ENCODE measurements around the gene RPS6KB2. TPM values are rescaled to one million over a fixed set of nuclear protein-coding genes. Genes with fewer than 3 reads are reported as not detected.
A peak's percentile ranks its signal among the peaks of the same experiment; 100 is the strongest.

RPS6KB2 gene
- total and polyA plus RNA-seq, 12 donors, result 16.3 to 46.3 (median 23.2) TPM

- no peaks in the 10 kb centered on the region for H3K36me3 ChIP-seq
- DNase-seq, result no peak
- intact Hi-C loops (cut with DNase I), result loop anchor here in 1 of 10 donors (5.0 kb wide), 1 partner anchor 60 kb away; the partner anchor contains the start of gene TMEM134
- TF ChIP-seq CTCF (IDR thresholded peaks at IDR 0.05), result no peak
- H3K4me3 ChIP-seq, result peak overlapping the region in 1 of 10 donors; percentile 2
- peaks cover 0 to 72% (median 14%) of the 10 kb centered on the region in 9 donors for H3K4me1 ChIP-seq
- peak overlapping the region in 2 of 10 donors; percentile 7 to 99 for H3K27ac ChIP-seq
- H3K9me3 ChIP-seq, result no peaks in the 10 kb centered on the region
- 68 to 69% methylated on average over 12 of the region's 12 CpGs for WGBS, 2 donors
- peaks cover 0 to 41% (median 31%) of the 10 kb centered on the region in 7 donors for H3K27me3 ChIP-seq
- no peak for ATAC-seq
Measured at GRCh38 chr11:67407688-67408163, 20.6 kb upstream of the RPS6KB2 start.

- intact Hi-C loops (cut with DNase I), result loop anchor here in 1 of 10 donors (5.0 kb wide), 1 partner anchor 59 kb away; the partner anchor contains the start of gene TMEM134
- peak overlapping the region in 1 of 10 donors; percentile 41 for H3K4me3 ChIP-seq
- 82 to 85% methylated on average over 18 of the region's 18 CpGs for WGBS, 2 donors
Measured at GRCh38 chr11:67408437-67409200, 19.7 kb upstream of the RPS6KB2 start.

GRCh38 chr11:67409261-67409666 is 19.0 kb upstream of the RPS6KB2 start:
- no peak for TF ChIP-seq CTCF (IDR thresholded peaks at IDR 0.05)
- DNase-seq (no peak), ATAC-seq (no peak)
- H3K36me3 ChIP-seq, result no peaks in the 10 kb centered on the region
- H3K4me1 ChIP-seq, result peaks cover 0 to 57% (median 0%) of the 10 kb centered on the region in 9 donors
- intact Hi-C loops (cut with DNase I), result loop anchor here in 1 of 10 donors (5.0 kb wide), 1 partner anchor 58 kb away; the partner anchor contains the start of gene TMEM134
- WGBS, 2 donors, result 70 to 79% methylated on average over 24 of the region's 24 CpGs
- H3K27me3 ChIP-seq, result peaks cover 0 to 54% (median 45%) of the 10 kb centered on the region in 7 donors
- H3K27ac ChIP-seq, result peak overlapping the region in 1 of 10 donors; percentile 99
- no peaks in the 10 kb centered on the region for H3K9me3 ChIP-seq
- peak overlapping the region in 2 of 10 donors; percentile 20 to 41 for H3K4me3 ChIP-seq

More at GRCh38 chr11:67408437-67409200, 19.7 kb upstream of the RPS6KB2 start:
- Histone ChIP-seq H3K4me1 (peaks cover 0 to 63% (median 5%) of the 10 kb centered on the region in 9 donors), H3K36me3 (no peaks in the 10 kb centered on the region), H3K27me3 (peaks cover 0 to 48% (median 40%) of the 10 kb centered on the region in 7 donors), H3K9me3 (no peaks in the 10 kb centered on the region), H3K27ac (peak overlapping the region in 1 of 10 donors; percentile 99)
- no peak for TF ChIP-seq CTCF (IDR thresholded peaks at IDR 0.05)
- ATAC-seq (no peak), DNase-seq (no peak)

DNA sequence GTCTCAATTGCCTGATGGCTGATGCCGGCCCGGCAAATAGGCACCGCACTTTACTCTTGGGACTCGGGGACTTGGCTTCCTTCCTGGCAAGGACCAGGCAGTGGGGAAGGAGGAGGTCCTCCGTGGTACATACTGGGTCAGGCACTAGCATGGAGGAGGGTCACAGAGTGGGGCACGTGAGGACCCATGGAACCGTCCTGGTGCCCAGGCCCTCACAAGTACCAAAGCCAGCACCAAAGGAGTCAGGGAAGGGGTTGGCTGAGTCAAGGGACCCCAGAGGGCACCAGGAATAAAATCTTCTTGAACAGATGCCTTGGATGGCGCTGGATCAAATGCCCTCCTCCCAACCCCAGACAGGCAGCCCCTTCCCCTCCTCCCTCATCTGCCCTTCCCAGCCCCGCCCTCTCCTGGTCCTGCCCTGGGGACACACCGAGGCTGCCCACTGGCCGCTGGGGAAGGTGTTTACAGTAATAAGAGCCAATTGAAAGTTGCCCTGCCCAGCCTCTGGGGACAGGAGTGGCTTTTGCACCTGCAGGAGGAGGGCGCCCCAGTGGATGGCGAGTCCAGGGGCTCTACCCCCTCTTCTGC is 18.4 kb upstream of the RPS6KB2 start:
- no peaks in the 10 kb centered on the region for H3K9me3 ChIP-seq
- peaks cover 0 to 57% (median 48%) of the 10 kb centered on the region in 7 donors for H3K27me3 ChIP-seq
- H3K4me3 ChIP-seq, result peak overlapping the region in 2 of 10 donors; percentile 20 to 41
- WGBS, 2 donors, result 33 to 45% methylated on average over 13 of the region's 13 CpGs
- ATAC-seq (no peak), DNase-seq (no peak)
- intact Hi-C loops (cut with DNase I), result loop anchor here in 1 of 10 donors (5.0 kb wide), 1 partner anchor 57 kb away; the partner anchor contains the start of gene TMEM134
- TF ChIP-seq CTCF (IDR thresholded peaks at IDR 0.05), result no peak
- H3K27ac ChIP-seq, result peak overlapping the region in 1 of 10 donors; percentile 99
- no peaks in the 10 kb centered on the region for H3K36me3 ChIP-seq
- H3K4me1 ChIP-seq, result peaks cover 0 to 53% (median 1%) of the 10 kb centered on the region in 9 donors

All from heart right ventricle (tissue), 16 donors.